HG02840 (cell line): ENCODE measurements around the gene ZDHHC16.
"Not testable (repeated sequence)": the region's sequence is repeated elsewhere in the genome, so short reads cannot be mapped to it uniquely, and the experiment has no call there.

Experiments
- ATAC-seq: cut with Tn5 transposase; IDR thresholded peaks from one replicate; pipeline ENCODE4 v1.9.1; 2021; ENCODE audit warnings: mild to moderate bottlenecking, moderate library complexity, moderate number of reproducible peaks; ENCODE audit not compliant: unreplicated experiment, low FRiP score

Gene ZDHHC16

DNA sequence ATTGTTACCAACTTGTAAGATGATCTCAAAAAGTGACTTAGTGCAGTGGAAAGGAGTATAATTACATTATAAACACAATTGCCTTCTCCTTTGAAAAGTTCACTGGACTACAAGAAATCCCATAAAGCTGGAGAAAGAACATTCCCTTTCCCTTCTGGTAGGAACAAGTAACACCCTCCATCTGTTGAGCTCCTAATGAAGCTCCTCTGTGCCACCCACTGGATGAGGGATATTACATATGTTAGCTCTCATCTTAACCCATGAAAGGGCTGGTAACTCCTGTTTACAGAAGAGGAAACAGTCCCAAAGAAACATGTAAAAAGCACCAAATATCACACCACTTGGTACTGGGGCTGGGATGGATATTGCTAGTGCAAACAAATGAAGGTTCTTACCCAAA, 11.9 kb upstream of the ZDHHC16 start:
- ATAC-seq = no peak

DNA sequence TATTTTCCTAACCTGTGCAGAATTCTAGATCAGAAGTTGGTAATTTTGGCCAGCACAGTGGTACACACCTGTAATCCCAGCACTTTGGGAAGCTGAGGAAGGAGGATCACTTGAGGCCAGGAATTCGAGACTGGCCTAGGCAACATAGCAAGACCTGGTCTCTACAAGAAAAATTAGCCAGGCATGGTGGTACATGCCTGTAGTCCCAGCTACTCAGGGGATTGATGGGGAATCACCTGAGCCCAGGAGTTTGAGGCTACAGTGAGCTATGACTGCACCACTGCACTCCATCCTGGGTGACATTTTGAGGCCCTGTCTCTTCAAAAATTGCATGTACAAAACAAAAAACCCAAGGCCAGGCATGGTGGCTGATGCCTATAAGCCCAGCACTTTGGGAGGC, 11.4 kb upstream of the ZDHHC16 start:
- no peak for ATAC-seq

DNA sequence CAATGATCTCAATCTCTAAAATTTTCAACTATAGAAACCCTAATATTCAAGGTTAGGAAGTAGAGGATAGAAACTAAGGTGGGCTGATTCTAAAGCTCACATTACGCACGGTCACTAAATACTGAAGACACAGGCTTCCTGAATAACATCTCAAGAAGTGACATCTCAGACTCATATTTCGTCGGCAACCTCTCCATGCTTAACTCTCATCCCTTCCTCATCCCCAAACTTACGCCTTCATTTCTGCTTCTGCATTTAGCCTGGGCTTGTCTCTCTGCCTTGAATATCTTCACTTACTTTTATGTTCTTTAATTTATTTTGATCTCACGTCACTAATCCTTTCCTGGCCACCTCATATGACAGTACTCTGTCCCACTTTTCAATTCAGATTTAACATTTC, 10.8 kb upstream of the ZDHHC16 start:
- no peak for ATAC-seq

DNA sequence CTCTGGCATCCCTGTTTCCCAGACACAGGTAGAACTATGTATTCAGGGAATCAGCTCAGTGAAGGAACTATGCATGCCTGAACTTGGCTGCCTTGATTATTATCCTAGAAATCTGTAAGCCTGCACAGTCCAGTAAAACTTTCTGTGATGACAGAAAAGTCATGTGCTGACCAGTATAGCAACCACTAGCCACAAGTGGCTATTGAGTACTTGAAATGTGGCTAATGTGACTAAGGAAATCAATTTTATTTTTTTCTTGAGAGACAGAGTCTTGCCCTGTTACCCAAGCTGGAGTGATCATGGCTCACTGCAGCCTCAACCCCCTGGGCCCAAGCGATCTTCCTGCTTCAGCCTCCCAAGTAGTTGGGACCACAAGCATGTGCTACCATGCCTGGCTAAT, 3.7 kb upstream of the ZDHHC16 start:
- no peak for ATAC-seq

DNA sequence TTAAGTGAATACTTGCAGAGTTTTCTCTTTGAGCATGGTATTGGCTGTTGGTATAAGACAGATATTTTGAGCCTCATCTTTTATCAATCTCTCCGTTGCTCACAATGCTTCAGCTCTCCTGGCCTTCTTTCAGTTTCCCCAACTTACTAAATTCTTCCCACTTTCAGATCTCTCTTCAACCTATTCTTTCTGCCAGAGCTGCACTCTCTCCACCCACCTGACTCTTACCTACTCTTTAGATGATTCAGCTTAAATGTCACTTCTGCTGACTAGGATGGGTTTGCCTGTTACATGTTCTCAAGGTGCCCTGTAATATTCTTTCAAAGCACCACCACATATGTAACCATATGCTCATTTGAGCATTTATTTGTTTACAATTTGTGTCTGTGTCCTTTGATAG, 1.8 kb upstream of the ZDHHC16 start:
- ATAC-seq = no peak

DNA sequence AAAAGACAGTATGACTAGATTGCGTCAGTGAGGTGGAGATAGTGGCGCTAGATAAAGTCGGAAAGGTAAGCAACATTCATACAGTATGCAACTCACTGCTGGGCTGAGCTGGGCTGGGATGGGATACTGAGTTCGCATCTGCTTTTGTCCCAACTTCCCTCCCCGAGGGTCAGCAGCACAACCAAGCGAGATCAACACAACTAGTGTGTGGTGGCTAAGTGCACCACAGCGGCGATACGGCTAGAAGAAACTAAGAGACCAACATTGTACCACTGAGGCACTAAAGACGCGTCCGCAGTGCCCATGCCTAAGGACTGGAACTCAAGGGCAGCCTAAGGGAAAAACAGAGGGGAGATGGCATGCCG, 636 bp upstream of the ZDHHC16 start:
- no peak for ATAC-seq

DNA sequence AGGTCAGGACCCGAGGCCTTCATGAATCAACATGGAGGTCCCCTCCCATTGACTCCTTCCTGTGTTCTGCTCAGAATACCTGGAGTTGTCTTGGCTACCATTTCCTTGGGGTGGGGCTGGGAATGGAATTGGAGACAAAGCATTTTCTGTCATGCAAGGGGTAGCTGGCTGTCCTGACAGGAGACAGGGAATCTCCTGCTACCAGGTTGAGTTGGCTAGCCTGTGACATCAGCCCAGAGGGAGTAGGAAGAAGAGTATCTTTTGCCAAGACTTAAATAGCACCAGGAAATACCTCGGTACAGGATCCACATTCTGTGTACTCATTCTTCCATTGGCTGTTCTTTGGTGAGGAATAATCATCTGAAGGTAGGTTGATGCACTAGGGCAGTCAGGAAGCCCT, 4.9 kb downstream of the ZDHHC16 start:
- no peak for ATAC-seq

DNA sequence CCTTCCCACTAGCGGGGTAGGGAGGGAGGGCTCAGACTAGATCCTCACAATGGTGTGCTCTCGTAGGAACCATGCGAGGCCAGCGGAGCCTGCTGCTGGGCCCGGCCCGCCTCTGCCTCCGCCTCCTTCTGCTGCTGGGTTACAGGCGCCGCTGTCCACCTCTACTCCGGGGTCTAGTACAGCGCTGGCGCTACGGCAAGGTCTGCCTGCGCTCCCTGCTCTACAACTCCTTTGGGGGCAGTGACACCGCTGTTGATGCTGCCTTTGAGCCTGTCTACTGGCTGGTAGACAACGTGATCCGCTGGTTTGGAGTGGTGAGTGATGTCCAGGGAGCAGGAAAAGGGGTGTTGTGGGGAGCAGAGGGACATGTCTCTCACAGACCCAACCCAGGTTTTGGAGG, 5.6 kb downstream of the ZDHHC16 start:
- ATAC-seq = no peak

DNA sequence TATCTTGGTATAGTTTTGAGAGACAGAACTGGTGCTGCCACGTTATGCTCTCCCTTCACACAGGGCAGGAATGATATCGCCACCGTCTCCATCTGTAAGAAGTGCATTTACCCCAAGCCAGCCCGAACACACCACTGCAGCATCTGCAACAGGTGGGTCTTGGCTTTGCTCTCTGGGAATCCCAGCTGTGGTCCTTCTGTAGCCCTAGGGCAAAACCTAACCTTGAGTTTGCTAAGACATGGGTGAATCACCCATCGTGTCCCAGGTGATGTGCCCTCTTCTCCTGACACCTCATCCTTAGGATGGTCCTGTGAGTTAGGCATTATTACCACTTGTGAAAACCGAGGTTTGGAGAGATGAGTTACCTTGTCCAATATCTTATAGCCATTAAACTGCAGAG, 6.4 kb downstream of the ZDHHC16 start:
- ATAC-seq = no peak

DNA sequence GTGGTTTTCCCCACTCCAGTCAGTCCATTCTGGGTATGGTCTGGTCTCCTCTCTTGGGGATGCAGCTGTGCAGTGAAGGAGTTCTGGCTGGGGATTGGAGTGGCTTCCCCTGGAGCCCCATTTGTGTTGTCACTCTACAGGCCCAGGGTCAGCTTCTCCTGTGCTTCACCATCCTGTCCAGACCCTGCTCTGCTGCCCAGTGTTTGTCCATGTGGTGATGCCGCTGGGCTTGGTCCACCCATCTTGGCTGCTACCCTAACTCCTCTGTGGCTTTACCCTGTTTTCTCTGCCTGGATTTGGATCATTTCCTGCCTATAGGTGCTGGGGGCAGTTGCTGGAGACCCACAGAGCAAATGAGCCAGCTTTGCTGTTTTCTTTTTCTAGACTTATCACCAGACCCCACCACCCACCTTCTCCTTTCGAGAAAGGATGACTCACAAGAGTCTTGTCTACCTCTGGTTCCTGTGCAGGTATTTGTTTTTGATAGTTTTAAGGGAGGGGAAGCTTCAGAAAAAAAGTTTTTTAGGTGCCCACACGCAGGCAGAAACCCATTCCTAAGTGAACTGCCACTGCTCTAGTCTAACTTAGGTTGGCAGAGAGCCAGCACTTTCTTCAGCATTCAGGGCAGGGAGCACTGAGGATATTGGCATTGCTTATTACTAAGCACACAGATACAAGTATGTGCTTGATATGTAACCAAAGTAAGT, 8.5 kb downstream of the ZDHHC16 start:
- ATAC-seq = no peak

DNA sequence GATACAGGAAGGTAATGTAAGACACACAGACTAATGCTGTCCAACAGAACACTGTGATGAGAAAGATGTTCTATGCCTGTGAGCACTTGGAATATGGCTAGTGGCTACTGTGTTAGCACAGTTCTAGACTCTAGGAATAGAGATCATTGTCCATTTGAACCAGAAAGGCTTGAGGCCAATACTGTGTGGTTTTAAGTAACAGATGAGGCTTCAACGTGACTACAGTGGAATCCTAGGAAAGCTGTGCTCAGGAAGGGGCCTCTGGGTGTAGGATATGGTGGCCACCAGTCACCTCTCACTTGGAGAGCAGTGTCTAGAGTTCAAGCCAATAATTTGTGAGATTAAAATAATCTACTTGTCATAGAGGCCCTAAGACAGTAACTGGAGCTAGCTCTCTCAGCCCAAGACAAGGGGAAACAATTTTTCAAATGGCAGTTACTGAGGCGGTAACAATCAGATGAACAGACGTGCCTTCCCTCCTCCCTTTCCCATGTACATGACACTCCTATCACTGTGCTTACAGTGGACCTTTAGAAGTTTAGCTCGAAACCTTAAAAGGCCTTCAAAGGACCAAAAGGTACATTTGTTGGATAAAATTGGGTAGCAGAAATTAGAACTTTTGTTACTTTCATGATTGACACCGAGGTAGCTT, 10.2 kb downstream of the ZDHHC16 start:
- no peak for ATAC-seq

DNA sequence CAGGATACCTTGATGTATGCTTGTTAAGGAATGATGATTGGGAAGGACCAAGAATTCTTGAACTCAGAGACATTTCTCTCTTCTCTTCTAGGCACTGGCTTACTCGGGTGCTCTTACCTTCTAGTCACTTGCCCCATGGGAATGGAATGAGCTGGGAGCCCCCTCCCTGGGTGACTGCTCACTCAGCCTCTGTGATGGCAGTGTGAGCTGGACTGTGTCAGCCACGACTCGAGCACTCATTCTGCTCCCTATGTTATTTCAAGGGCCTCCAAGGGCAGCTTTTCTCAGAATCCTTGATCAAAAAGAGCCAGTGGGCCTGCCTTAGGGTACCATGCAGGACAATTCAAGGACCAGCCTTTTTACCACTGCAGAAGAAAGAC, 10.7 kb downstream of the ZDHHC16 start:
- ATAC-seq = no peak

DNA sequence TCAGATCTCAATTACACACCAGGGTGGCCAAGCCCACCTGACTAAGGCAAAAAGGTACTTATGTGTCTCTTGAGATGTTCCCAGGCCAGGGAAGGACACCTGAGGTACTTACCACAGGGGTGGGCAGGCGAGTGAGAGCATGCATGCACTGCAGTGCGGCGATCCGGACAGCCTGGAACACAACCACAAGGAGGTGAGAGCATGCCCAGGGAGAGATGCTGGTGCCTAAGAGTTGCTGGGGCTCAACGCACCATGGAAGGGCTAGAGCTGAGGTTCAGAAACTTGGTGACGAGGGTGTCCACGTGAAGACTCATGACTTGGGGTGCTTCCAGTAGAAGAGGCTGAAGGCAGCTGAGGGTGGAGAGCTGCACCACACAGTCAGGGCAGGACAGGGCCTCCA, 13.1 kb downstream of the ZDHHC16 start:
- ATAC-seq = no peak

DNA sequence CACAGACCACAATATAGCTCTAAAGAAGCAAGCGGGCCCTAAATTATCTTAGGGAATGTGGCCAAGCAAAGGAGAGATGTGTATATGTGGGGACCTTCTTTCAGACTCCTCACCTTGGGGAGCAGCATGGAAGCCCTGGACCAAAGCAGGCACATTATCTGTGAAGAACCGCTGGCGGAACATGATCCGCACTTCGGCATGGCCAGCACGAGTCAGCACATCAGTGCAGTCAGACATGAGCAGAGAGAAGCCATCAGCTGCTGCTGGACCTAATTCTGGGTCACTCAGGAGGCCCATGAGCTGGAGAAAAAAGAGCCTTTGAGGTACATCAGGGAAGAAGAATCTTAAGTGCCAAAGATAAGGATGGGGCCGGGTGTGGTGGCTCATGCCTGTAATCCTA, 14.0 kb downstream of the ZDHHC16 start:
- ATAC-seq = no peak

DNA sequence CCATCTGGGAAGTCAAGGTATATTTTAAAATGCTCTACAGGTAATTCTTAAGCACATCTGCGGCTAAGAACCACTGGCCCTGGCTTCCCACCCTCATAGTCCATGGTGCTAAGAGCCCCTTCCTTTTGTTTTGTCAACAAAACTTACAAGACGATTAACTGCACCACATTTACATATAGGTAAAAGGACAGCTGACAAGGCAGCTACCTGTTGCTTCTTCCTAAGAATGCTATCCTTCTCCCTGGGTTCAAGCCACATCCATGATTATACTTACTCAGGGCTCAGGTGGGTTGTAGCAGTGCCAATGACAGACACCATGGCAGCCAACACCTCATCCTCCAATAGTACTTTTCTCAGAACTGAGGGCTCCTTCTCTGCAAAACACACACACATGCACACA, 16.3 kb downstream of the ZDHHC16 start:
- ATAC-seq = no peak

DNA sequence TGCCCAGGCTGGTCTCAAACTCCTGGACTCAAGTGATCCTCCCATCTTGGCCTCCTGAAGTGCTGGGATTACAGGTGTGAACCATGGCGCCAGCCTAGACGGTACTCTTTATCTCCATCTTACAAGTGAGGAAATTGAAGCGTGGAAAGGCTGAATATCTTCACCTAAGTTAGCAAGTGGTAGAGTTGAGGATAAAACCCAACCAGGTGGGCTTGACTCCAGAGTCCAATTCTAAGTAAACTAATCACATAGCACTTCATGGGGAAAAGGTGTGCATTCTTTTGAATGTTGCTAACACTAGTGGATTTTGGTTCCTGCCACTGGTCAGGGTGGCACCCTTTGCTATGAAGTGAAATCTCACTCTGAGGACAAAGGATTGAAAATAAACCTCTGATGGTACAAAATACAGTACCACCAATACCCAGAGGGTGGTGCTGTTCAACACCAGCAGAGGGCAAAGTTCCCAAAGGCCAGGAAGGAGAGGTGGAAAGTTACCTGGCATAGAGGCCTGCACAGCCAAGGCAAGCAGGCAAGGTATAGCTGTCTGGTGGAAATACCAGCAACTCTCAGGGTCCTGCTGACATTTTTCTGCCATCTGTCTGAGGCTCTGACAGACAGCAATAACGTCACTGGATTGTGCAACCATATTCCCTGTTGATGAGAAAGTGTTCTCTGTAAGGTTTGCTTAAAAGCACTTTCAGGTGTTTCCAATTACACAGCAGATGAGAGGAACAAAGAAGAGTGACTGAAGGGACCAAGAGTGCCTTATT, 17.6 kb downstream of the ZDHHC16 start:
- ATAC-seq = no peak

DNA sequence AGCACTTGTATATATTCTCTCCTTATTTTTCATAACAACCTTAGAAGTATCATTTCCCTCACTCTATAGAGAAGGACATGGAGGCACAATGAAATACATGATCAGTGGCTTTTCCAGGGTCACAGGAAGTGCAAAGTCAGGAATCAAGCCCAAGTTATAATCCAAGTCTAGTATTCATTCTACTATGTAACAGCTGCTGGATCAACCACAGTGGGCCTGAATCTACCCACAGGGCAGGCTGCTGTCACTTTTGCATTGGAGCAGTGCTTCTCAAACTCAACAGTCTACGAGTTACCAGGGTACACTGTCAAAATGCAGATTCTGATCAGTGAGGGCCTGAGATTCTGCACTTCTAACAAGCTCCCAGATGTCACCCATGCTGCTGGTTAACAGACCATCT, 18.3 kb downstream of the ZDHHC16 start:
- no peak for ATAC-seq

DNA sequence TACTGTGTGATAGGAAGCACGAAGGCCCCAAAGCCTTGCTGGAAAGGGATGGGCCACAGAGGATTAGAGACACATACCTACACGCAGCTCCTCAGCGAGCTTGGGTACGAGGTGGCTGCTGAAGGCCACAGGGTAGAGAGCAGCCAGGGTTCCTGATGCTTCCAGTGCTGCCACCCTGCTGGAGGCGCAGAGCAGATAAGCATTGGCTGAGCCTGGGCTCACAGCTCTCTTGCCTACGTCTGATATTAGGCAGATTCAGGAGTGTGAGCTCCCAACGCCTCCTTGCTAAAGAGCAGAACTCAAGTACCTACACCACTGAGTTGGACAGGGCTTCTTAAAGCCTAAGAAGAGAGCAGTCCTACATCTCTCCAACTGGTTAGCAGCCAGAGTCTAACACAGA, 20.0 kb downstream of the ZDHHC16 start:
- no peak for ATAC-seq

DNA sequence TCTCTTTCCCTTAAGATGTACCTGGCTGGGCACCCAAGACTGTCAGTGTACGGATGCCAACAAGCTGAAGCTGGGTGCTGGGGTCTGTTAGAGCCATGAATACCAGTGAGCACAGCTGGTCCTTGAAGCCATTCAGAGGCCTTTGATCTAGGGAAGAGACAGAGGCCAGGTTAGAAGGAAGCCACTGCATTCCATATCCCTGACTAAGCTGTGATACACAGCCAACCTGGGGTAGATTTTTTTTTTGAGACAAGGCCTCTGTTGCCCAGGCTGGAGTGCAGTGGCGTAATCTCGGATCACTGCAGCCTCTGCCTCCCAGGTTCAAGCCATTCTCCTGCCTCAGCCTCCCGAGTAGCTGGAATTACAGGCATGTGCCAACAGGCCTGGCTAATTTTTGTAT, 20.8 kb downstream of the ZDHHC16 start:
- ATAC-seq = no peak

DNA sequence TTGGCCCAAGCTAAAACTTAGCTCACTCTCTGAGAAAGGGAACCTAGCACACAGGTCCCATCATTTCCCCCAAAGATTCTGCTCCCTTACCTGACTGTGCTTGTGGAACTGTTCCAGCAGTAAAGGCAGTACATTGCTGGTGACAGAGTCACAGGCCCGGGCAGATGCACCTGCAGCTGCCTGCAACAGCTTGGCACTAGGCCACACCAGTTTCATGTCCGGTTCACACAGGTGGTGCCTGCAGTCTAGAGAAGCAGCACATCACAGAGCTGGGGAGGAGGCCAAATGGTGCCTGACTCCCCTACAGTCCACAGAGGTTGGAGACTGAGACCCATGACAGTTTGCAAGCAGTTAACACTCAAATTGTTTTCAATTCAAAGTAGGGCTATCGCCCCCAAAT, 22.2 kb downstream of the ZDHHC16 start:
- no peak for ATAC-seq

DNA sequence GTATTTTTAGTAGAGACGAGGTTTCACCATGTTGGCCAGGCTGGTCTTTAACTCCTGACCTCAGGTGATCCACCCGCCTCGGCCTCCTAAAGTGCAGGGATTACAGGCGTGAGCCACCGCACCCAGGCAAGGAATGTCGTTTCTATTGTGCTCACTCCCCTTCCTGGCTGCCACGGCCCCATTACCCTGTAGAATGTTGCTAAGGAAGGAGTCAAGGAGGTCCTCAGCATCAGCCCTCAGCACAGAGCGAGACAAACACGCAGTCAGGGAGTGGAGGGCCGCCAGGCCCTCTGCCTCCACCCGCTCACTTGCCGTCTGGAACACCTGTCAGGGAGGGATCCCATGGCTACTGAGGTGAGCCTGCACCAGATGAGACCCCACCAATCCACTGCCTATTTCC, 22.8 kb downstream of the ZDHHC16 start:
- not testable (repeated sequence) for ATAC-seq

DNA sequence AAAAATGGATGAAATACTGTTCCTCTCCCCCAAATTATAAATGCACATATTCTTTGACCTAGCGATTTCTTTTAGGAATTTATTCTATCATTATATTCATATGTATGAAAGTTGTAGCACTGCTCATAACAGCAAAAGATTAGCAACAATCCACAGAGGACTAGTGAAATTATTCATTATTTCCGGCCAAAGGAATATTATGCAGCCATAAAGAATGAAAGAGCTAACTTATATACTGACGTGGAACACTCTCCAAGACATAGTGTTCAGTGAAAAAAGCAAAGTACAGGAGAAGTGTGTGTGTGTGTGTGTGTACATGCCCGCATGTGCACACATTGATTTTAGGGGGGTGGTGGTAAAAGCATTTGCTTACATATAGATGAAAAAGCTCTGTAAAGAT, 28.9 kb downstream of the ZDHHC16 start:
- no peak for ATAC-seq
